Aorta (tissue), 5 donors: ENCODE results near the gene HSPA8. TPM values are rescaled to one million over a fixed set of nuclear protein-coding genes. Genes with fewer than 3 reads are reported as not detected.

Experiments used
- ATAC-seq: fragments of 200-7000 bp; cut with Tn5 transposase; one replicate; pipeline ENCODE4 v1.9.1; 2022; ENCODE audit warnings: moderate library complexity; ENCODE audit not compliant: low FRiP score
- DNase-seq, 2 donors: peaks; one replicate each; pipeline ENCODE4 v3.0.0-alpha.2; 2020
- H3K27ac ChIP-seq, 2 donors: one replicate each; pipeline ENCODE4 v1.5.1; 2013; ENCODE audit warnings: low read length in 2 of 2, mild to moderate bottlenecking in 2 of 2, moderate library complexity in 2 of 2, control low read depth in 1 of 2, inconsistent platforms in 1 of 2, low read depth in 1 of 2
- H3K27me3 ChIP-seq, 2 donors: one replicate each; pipeline ENCODE4 v1.6.1; 2013; ENCODE audit warnings: control low read depth in 1 of 2, low read length in 1 of 2, mild to moderate bottlenecking in 1 of 2, moderate library complexity in 1 of 2; ENCODE audit not compliant: insufficient read depth in 2 of 2, control insufficient read depth in 1 of 2
- H3K36me3 ChIP-seq, 2 donors: one replicate each; pipeline ENCODE4 v1.6.1; 2013; ENCODE audit warnings: control low read depth in 1 of 2, low read length in 1 of 2, mild to moderate bottlenecking in 1 of 2; ENCODE audit not compliant: insufficient read depth in 2 of 2, control insufficient read depth in 1 of 2
- H3K4me1 ChIP-seq, 2 donors: one replicate each; pipeline ENCODE4 v1.6.1; 2013; ENCODE audit warnings: low read length in 2 of 2, control low read depth in 1 of 2, mild to moderate bottlenecking in 1 of 2, moderate library complexity in 1 of 2; ENCODE audit not compliant: insufficient read depth in 2 of 2, control insufficient read depth in 1 of 2
- H3K4me3 ChIP-seq, 2 donors: one replicate each; pipeline ENCODE4 v1.5.1; 2013; ENCODE audit warnings: low read length in 2 of 2, control low read depth in 1 of 2, mild to moderate bottlenecking in 1 of 2
- H3K9me3 ChIP-seq: one replicate; pipeline ENCODE4 v1.6.1; 2013; ENCODE audit warnings: mild to moderate bottlenecking, low read length; ENCODE audit not compliant: control insufficient read depth
- WGBS, 2 donors: extraction: QIAGEN DNeasy Blood & Tissue Kit; methylation state at CpG; one replicate each; pipeline ENCODE4 v1.1.7; 2013; 5-methylcytosine and 5-hydroxymethylcytosine counted together
- intact Hi-C, 2 donors: fragments of 100-400 bp; cut with DNase I; formaldehyde crosslinking; loops; one replicate each; pipeline versions ENCODE4 v1.14.2 to v1.15.0; 2022
- polyA plus RNA-seq, 2 donors: library from polyadenylated mRNA; stranded (reverse); fragments of 200-250 nt; gene quantifications; one replicate each; pipeline ENCODE4 v1.2.3, GENCODE V29; 2013
- total RNA-seq, 2 donors: library from RNA; stranded (reverse); fragmentation: NEBNext Ultra II Directional; extraction: Animal tissue kit (Norgen Biotek cat#: 25700); gene quantifications; one replicate each; pipeline ENCODE4 v1.2.1, GENCODE V29; 2021
- donor health status: healthy with polysubstance abuse.
- donor health status: Bipolar disorder and iron deficiency.
- donor health status: DM: no; HTN: no; CAD: no.
- donor health status: DM: no; HTN: no; CAD: no.
- donor health status: DM: yes; HTN: yes; CAD: no.

The HSPA8 gene
- total and polyA plus RNA-seq, 4 donors = 320 to 888 (median 494) TPM

DNA sequence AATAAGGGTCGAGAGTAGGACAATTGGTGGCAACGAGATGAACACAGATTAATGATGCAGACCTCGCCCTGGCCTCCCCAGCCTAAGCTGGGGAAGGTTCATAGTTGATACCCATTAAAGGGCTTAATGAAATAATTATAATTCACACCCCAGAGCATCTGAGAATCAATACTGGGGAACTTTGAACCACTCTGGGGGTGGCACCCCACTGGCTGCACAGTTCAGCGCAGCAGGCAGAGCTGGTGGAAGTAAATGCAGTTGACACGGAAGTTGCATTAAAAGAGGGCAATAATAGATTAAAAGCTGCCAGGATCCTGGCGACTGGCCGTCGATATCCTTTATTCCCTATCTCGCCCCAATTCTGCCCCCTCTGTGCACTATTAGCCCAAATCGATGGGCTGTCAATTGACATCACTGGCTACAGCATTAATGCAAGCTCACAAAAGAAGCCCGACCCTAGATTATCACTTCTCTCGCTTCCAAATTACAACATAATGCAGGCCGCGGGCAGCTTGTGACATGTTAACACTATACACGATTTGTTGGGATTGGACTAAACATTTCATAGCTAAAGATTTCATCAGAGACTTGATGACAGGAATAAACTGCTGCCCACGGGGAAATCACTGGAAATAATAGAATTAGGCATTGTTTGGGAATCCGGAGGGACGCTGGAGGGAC lies 14.5 kb downstream of the HSPA8 start:
- Histone ChIP-seq H3K27me3 (no peaks in the 10 kb centered on the region), H3K4me3 (no peak overlapping the region), H3K36me3 (no peaks in the 10 kb centered on the region), H3K27ac (no peak overlapping the region), H3K9me3 (no peaks in the 10 kb centered on the region), H3K4me1 (no peaks in the 10 kb centered on the region)
- WGBS, 2 donors = 83 to 84% methylated on average over 18 of the region's 18 CpGs
- DNase-seq = no peak
- intact Hi-C loops = no loop called here
- no peak for ATAC-seq

GRCh38 chr11:123046473-123047259 lies 15.3 kb downstream of the HSPA8 start:
- Histone ChIP-seq H3K27ac (no peak overlapping the region), H3K4me3 (no peak overlapping the region), H3K27me3 (no peaks in the 10 kb centered on the region), H3K36me3 (no peaks in the 10 kb centered on the region), H3K4me1 (no peaks in the 10 kb centered on the region), H3K9me3 (no peaks in the 10 kb centered on the region)
- DNase-seq (no peak), ATAC-seq (no peak)
- 89 to 92% methylated on average over 5 of the region's 5 CpGs for WGBS, 2 donors
- intact Hi-C loops = no loop called here

DNA sequence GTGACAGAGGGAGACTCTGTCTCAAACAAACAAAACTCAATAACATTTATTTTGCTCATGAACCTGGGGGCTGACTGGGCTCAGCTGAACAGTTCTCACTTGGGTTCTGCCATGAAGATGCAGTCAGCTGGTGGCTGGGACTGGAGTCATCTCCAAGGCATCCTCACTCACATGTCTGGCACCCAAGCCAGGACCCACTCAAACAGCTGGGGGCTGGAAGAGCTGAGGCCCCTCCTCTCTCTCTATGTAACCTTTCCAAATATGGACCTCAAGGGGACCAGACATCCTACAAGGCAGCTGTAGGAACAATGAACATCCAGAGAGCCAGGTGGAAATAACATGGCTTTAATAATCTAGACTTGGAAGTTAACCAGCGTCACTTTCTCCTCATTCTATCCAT lies 16.8 kb downstream of the HSPA8 start:
- Histone ChIP-seq H3K4me1 (no peaks in the 10 kb centered on the region), H3K9me3 (no peaks in the 10 kb centered on the region), H3K4me3 (no peak overlapping the region), H3K27ac (no peak overlapping the region), H3K36me3 (no peaks in the 10 kb centered on the region), H3K27me3 (no peaks in the 10 kb centered on the region)
- WGBS, 2 donors = 99 to 100% methylated on average over 1 of the region's 1 CpG
- ATAC-seq (no peak), DNase-seq (no peak)
- intact Hi-C loops = no loop called here

DNA sequence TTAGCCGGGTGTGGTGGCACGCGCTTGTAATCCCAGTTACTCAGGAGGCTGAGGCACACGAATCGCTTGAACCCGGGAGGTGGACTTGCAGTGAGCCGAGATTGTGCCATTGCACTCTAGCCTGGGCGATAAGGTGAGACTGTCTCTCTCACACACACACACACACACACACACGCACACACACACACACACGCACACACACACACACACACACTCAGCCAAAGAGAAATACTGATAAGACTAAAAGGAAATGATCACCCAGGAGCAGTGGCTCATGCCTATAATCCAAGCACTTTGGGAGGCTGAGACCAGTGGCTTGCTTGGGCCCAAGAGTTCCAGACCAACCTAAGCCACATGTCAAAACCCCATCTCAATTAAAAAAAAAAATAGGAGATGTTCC lies 20.8 kb downstream of the HSPA8 start:
- 95 to 96% methylated on average over 10 of the region's 10 CpGs for WGBS, 2 donors
- Histone ChIP-seq H3K27me3 (no peaks in the 10 kb centered on the region), H3K4me3 (no peak overlapping the region), H3K9me3 (no peaks in the 10 kb centered on the region), H3K4me1 (no peaks in the 10 kb centered on the region), H3K36me3 (no peaks in the 10 kb centered on the region), H3K27ac (no peak overlapping the region)
- ATAC-seq (no peak), DNase-seq (no peak)
- intact Hi-C loops = no loop called here

GRCh38 chr11:123040111-123040432 lies 21.9 kb downstream of the HSPA8 start:
- no peaks in the 10 kb centered on the region for H3K27me3 ChIP-seq
- H3K4me1 ChIP-seq = no peaks in the 10 kb centered on the region
- 47 to 51% methylated on average over 11 of the region's 11 CpGs for WGBS, 2 donors
- no peak overlapping the region for H3K4me3 ChIP-seq
- H3K27ac ChIP-seq = no peak overlapping the region
- H3K9me3 ChIP-seq = no peaks in the 10 kb centered on the region
- no peaks in the 10 kb centered on the region for H3K36me3 ChIP-seq
- DNase-seq (no peak), ATAC-seq (no peak)
- intact Hi-C loops = no loop called here

DNA sequence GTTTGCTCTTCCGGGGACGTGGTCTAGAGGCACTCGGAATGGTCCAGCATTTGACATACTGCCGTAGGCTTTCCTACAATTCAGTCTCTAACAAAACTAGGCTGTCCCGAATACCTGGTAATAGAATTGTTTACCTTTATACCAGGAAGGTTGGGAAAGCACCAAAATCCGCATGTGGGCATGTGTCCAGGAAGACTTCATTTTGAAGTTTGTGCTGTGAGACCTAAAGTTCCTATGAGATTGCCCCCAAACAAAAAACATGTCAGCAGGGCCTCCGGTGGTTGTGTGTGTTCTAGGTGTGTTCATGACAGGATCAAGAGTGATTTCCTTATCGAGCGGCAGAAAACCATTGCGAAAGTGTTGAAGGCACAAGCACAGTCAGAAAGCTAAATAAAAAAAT lies 26.1 kb downstream of the HSPA8 start:
- 85 to 89% methylated on average over 10 of the region's 10 CpGs for WGBS, 2 donors
- Histone ChIP-seq H3K27me3 (no peaks in the 10 kb centered on the region), H3K9me3 (no peaks in the 10 kb centered on the region), H3K27ac (no peak overlapping the region), H3K36me3 (no peaks in the 10 kb centered on the region), H3K4me1 (no peaks in the 10 kb centered on the region), H3K4me3 (no peak overlapping the region)
- ATAC-seq (no peak), DNase-seq (no peak)
- intact Hi-C loops = no loop called here

- intact Hi-C loops = no loop called here
- ATAC-seq (no peak), DNase-seq (no peak)
- Histone ChIP-seq H3K36me3 (no peaks in the 10 kb centered on the region), H3K27ac (no peak overlapping the region), H3K4me3 (no peak overlapping the region), H3K4me1 (no peaks in the 10 kb centered on the region), H3K27me3 (no peaks in the 10 kb centered on the region), H3K9me3 (no peaks in the 10 kb centered on the region)
- WGBS, 2 donors = 76 to 78% methylated on average over 6 of the region's 6 CpGs
These were observed 27.3 kb downstream of the HSPA8 start for GRCh38 chr11:123034597-123034996.

DNA sequence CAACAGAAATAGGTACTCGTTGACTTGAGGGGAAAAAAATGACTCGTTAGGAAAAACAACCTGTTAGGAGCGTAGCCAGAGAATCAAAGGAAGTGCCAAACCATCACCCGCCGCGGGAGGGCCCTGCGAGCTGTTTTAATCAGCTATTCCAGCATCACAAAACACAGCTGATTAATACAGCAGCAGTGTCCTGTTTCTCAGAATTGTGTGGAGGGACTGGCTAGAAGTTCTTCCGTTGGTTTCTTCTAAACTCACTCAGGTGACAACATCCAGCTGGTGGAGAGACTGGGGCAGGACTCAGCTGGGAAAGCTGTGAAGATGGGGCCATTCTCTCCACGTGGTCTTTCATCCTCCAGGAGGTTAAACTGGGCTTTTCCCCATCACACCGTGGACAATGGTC lies 28.0 kb downstream of the HSPA8 start:
- Histone ChIP-seq H3K27me3 (no peaks in the 10 kb centered on the region), H3K27ac (no peak overlapping the region), H3K36me3 (no peaks in the 10 kb centered on the region), H3K9me3 (no peaks in the 10 kb centered on the region), H3K4me3 (no peak overlapping the region), H3K4me1 (no peaks in the 10 kb centered on the region)
- 54 to 63% methylated on average over 10 of the region's 10 CpGs for WGBS, 2 donors
- ATAC-seq (peak; percentile 50), DNase-seq (no peak)
- intact Hi-C loops = no loop called here

DNA sequence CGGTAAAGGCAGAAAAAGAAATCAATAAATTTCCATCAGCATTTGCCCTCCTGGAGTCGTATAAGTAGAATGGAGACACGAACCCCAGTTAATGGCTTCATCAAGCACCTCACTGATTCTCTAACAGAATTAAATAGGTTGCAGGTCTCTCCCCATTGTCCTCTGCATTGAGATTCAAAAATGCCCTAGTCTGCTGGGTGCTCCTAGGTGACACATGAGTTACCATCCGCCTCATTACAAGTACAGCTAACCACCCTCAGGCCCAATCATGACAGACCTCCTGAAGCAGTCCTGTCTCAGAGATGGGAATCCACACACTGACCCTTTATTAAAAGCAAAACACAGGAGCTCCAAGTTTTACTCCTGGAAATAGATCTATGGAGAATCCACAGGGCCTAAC lies 31.4 kb downstream of the HSPA8 start:
- intact Hi-C loops = no loop called here
- no peak overlapping the region for H3K4me3 ChIP-seq
- H3K36me3 ChIP-seq = no peaks in the 10 kb centered on the region
- no peaks in the 10 kb centered on the region for H3K27me3 ChIP-seq
- H3K4me1 ChIP-seq = no peaks in the 10 kb centered on the region
- no peaks in the 10 kb centered on the region for H3K9me3 ChIP-seq
- 73 to 82% methylated on average over 4 of the region's 4 CpGs for WGBS, 2 donors
- no peak for ATAC-seq
- H3K27ac ChIP-seq = no peak overlapping the region
- DNase-seq = no peak
